ENCODE measurements around the gene LRRC4. TPM values are rescaled to one million over a fixed set of nuclear protein-coding genes. Genes with fewer than 3 reads are reported as not detected.

The LRRC4 gene
- polyA plus RNA-seq, 1 of the 3 experiments (the other 2 are of a cell fraction) = 0.44 TPM

DNA sequence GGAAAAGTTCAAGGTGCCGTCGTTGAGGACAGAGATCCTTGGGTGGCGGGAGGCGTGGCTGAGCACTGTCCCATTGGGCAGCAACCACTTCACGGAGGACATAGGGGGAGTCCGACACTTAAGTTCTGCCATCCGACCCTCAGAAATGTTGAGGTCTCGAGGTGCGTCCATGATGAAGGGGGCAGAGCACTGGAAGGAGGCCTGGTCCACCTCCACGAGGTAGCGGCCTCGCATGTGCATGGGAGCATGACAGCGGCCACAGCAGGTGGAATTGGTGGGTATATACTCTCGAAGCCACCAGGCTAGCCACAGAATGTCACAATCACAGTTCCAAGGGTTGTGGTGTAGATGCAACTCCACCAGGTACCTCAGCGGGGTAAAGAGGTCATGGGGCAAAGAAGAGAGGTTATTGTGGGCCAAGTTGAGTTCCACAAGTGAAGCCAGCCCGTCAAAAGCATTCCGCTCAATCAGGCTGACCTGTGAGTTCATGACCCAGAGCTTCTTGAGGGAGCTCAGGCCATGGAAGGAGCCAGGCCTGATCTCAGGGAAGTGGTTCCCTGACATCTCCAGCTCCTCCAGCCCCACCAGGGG lies 1.7 kb downstream of the LRRC4 start:
- Histone ChIP-seq H3K36me3 (replicated peaks in 1 of 2; ENCODE audit: control insufficient read depth in 1 of 2, insufficient read depth in 2 of 2, low read length in 1 of 2) (peaks cover 0 to 19% of the 10 kb centered on the region in 2 experiments), H3K9ac (no peak overlapping the region), H3K79me2 (ENCODE audit: insufficient read depth) (peaks cover 11% of the 10 kb centered on the region; the same call in 1 of the 2 replicates), H3K4me2 (no peak overlapping the region), H3F3A (replicated peaks; ENCODE audit: insufficient read depth) (no peaks in the 10 kb centered on the region), H3K27me3 (ENCODE audit: insufficient read depth) (no peaks in the 10 kb centered on the region), H3K9me2 (no peaks in the 10 kb centered on the region), H4K20me1 (ENCODE audit: insufficient read depth) (peaks cover 74% of the 10 kb centered on the region), H2AFZ (ENCODE audit: low read depth) (no peak overlapping the region), H3K4me1 (ENCODE audit: control insufficient read depth in 1 of 2, insufficient read depth in 2 of 2, low read depth in 1 of 2, low read length in 1 of 2) (peaks cover 4 to 41% of the 10 kb centered on the region in 2 experiments; a peak in 2 of 4 replicates), H3K4me3 (ENCODE audit: low read depth in 2 of 2, low read length in 1 of 2) (no peak overlapping the region), H3K9me3 (no peaks in the 10 kb centered on the region), H3K27ac (ENCODE audit: low read depth in 2 of 2, low read length in 1 of 2) (no peak overlapping the region)
- DNase-seq = no peak
- TF ChIP-seq MAX (IDR thresholded peaks at IDR 0.05; ENCODE audit: low read depth) = no peak
- no peak for TF ChIP-seq YY1 (IDR thresholded peaks at IDR 0.05; ENCODE audit: low read depth)
- TF ChIP-seq MXI1 (IDR thresholded peaks at IDR 0.05; ENCODE audit: low read depth, low read length) = no peak
- no peak for TF ChIP-seq TEAD4 (IDR thresholded peaks at IDR 0.05; ENCODE audit: borderline replicate concordance, insufficient read depth)
- TF ChIP-seq RXRA (IDR thresholded peaks at IDR 0.05; ENCODE audit: borderline replicate concordance, low read depth) = no peak
- TF ChIP-seq, protein P1, sequence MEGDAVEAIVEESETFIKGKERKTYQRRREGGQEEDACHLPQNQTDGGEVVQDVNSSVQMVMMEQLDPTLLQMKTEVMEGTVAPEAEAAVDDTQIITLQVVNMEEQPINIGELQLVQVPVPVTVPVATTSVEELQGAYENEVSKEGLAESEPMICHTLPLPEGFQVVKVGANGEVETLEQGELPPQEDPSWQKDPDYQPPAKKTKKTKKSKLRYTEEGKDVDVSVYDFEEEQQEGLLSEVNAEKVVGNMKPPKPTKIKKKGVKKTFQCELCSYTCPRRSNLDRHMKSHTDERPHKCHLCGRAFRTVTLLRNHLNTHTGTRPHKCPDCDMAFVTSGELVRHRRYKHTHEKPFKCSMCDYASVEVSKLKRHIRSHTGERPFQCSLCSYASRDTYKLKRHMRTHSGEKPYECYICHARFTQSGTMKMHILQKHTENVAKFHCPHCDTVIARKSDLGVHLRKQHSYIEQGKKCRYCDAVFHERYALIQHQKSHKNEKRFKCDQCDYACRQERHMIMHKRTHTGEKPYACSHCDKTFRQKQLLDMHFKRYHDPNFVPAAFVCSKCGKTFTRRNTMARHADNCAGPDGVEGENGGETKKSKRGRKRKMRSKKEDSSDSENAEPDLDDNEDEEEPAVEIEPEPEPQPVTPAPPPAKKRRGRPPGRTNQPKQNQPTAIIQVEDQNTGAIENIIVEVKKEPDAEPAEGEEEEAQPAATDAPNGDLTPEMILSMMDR (IDR thresholded peaks at IDR 0.05) = no peak
- TF ChIP-seq RCOR1 (IDR thresholded peaks at IDR 0.05; ENCODE audit: low read length) = no peak
- TF ChIP-seq ELF1 (IDR thresholded peaks at IDR 0.05) = no peak
- TF ChIP-seq IRF3 (IDR thresholded peaks at IDR 0.05; ENCODE audit: low read depth, low read length) = no peak
- no peak for TF ChIP-seq REST (IDR thresholded peaks at IDR 0.05; ENCODE audit: low read depth, low read length)
- TF ChIP-seq RAD21 (IDR thresholded peaks at IDR 0.05; ENCODE audit: low read length) = no peak
- no peak for TF ChIP-seq POLR2AphosphoS5 (IDR thresholded peaks at IDR 0.05; ENCODE audit: low read depth, low read length)
- TF ChIP-seq USF1 (IDR thresholded peaks at IDR 0.05; ENCODE audit: borderline replicate concordance, low read depth) = no peak
- TF ChIP-seq FOXM1 (IDR thresholded peaks at IDR 0.05; ENCODE audit: low read depth) = no peak
- TF ChIP-seq, protein P2, sequence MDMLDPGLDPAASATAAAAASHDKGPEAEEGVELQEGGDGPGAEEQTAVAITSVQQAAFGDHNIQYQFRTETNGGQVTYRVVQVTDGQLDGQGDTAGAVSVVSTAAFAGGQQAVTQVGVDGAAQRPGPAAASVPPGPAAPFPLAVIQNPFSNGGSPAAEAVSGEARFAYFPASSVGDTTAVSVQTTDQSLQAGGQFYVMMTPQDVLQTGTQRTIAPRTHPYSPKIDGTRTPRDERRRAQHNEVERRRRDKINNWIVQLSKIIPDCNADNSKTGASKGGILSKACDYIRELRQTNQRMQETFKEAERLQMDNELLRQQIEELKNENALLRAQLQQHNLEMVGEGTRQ (IDR thresholded peaks at IDR 0.05; ENCODE audit: borderline replicate concordance, low read depth, low read length) = no peak
- TF ChIP-seq TCF12 (IDR thresholded peaks at IDR 0.05) = no peak
- no peak for TF ChIP-seq SIN3A (IDR thresholded peaks at IDR 0.05; ENCODE audit: borderline replicate concordance, low read depth, low read length)
- TF ChIP-seq JUND (IDR thresholded peaks at IDR 0.05) = no peak
- no peak for TF ChIP-seq CHD2 (IDR thresholded peaks at IDR 0.05; ENCODE audit: low read length, partially characterized antibody)
- TF ChIP-seq NRF1 (IDR thresholded peaks at IDR 0.05; ENCODE audit: low read depth, low read length) = no peak
- CTCF ChIA-PET = interaction anchor here (0.6 to 3.5 kb wide), 9 partner anchors 10 to 322 kb away, joined by 3 to 21 read pairs (median 5); no protein-coding TSS in a partner anchor
- POLR2A ChIA-PET = no interaction called here
- WGBS (ENCODE audit: low lambda C conversion rate) = 96% methylated on average over 17 of the region's 17 CpGs
